B cell (primary cell): ENCODE measurements around the gene HHLA2. TPM values are rescaled to one million over a fixed set of nuclear protein-coding genes. Genes with fewer than 3 reads are reported as not detected.
A peak's percentile ranks its signal among the peaks of the same experiment; 100 is the strongest.

Source experiments
- ATAC-seq: fragments of 200-7000 bp; cut with Tn5 transposase; one replicate; pipeline ENCODE4 v1.10.0; 2021; ENCODE audit warnings: low read depth, mild to moderate bottlenecking, moderate number of reproducible peaks, moderate library complexity
- CTCF ChIA-PET: fragments of 350-600 bp; sonication (Branson Sonifier 250); formaldehyde crosslinking; loops from one replicate; lab custom pipeline; 2021; ENCODE audit warnings: antibody characterized with exemption, inconsistent platforms; lab: Charles Lee
- POLR2A ChIA-PET: fragments of 350-600 bp; sonication (Branson Sonifier 250); formaldehyde crosslinking; loops from one replicate; lab custom pipeline; 2021; ENCODE audit warnings: antibody characterized with exemption; lab: Charles Lee
- DNase-seq: peaks from one replicate; pipeline ENCODE4 v3.0.0; 2013
- H2AFZ ChIP-seq: 2 replicates; pipeline ENCODE4 v1.6.1; 2012; ENCODE audit warnings: mild to moderate bottlenecking, low read depth, low read length; ENCODE audit not compliant: insufficient read depth, poor library complexity, severe bottlenecking
- H3K27ac ChIP-seq, 2 donors: 1 replicate in 1 of 2; 2 replicates in 1 of 2; pipeline ENCODE4 v1.5.1; 2012 to 2013; ENCODE audit warnings: low read length in 2 of 2, mild to moderate bottlenecking in 2 of 2, moderate library complexity in 1 of 2
- H3K27me3 ChIP-seq, 4 experiments: fragments of 200-600 bp in 1 of 4; sonication (generic) in 1 of 4; replicated peaks in 1 of 4; 1 replicate in 2 of 4; 2 replicates in 2 of 4; pipeline versions ENCODE4 v1.6.1 to v1.7.0; 2013 to 2016; ENCODE audit warnings: low read length in 3 of 4, mild to moderate bottlenecking in 2 of 4, mixed read lengths in 1 of 4, moderate library complexity in 1 of 4; ENCODE audit not compliant: insufficient read depth in 4 of 4, control insufficient read depth in 3 of 4; ENCODE audit errors: control extremely low read depth in 1 of 4
- H3K36me3 ChIP-seq, 2 experiments: replicated peaks in 1 of 2; 1 replicate in 1 of 2; 2 replicates in 1 of 2; pipeline versions ENCODE4 v1.6.1 to v1.7.1; 2013; ENCODE audit warnings: low read length in 1 of 2; ENCODE audit not compliant: insufficient read depth in 2 of 2, control insufficient read depth in 1 of 2; ENCODE audit errors: control extremely low read depth in 1 of 2, extremely low read depth in 1 of 2
- H3K4me1 ChIP-seq, 2 donors: fragments of 200-600 bp in 1 of 2; sonication (generic) in 1 of 2; 1 replicate in 1 of 2; 2 replicates in 1 of 2; pipeline versions ENCODE4 v1.5.1 to v1.6.1; 2013 to 2017; ENCODE audit warnings: low read length in 2 of 2; ENCODE audit not compliant: control insufficient read depth in 2 of 2, insufficient read depth in 2 of 2
- H3K4me2 ChIP-seq: replicated peaks from 2 replicates; pipeline ENCODE3; 2012; ENCODE audit warnings: mild to moderate bottlenecking, low read depth, low read length; ENCODE audit not compliant: poor library complexity, severe bottlenecking
- H3K4me3 ChIP-seq, 5 experiments: fragments of 200-600 bp in 1 of 5; sonication (generic) in 1 of 5; 1 replicate in 3 of 5; 2 replicates in 2 of 5; pipeline versions ENCODE4 v1.5.1 to v1.7.0; 2011 to 2016; ENCODE audit warnings: low read length in 4 of 5, mild to moderate bottlenecking in 4 of 5, low read depth in 2 of 5, control low read depth in 1 of 5, moderate library complexity in 1 of 5; ENCODE audit not compliant: insufficient read depth in 1 of 5; ENCODE audit errors: control extremely low read depth in 1 of 5, extremely low read depth in 1 of 5
- H3K79me2 ChIP-seq: fragments of 200-600 bp; sonication (generic); one replicate; pipeline ENCODE4 v1.6.0; 2016; ENCODE audit warnings: low read length; ENCODE audit not compliant: control insufficient read depth, insufficient read depth
- H3K9ac ChIP-seq: fragments of 200-600 bp; sonication (generic); 2 replicates; pipeline ENCODE4 v1.6.1; 2017; ENCODE audit warnings: mild to moderate bottlenecking, low read length, moderate library complexity
- H3K9me3 ChIP-seq, 3 donors: one replicate each; pipeline versions ENCODE4 v1.6.1 to v1.7.1; 2013; ENCODE audit warnings: low read length in 2 of 3; ENCODE audit not compliant: control insufficient read depth in 2 of 3, insufficient read depth in 1 of 3; ENCODE audit errors: control extremely low read depth in 1 of 3
- H4K20me1 ChIP-seq: 2 replicates; pipeline ENCODE4 v1.6.0; 2012; ENCODE audit warnings: mild to moderate bottlenecking, low read length; ENCODE audit not compliant: insufficient read depth, control insufficient read depth, poor library complexity, severe bottlenecking
- H3K27ac Mint-ChIP-seq: one replicate; pipeline ENCODE4 v1.8.0; 2021; ENCODE audit warnings: mixed read lengths
- H3K27me3 Mint-ChIP-seq: one replicate; pipeline ENCODE4 v1.8.0; 2021; ENCODE audit warnings: mixed read lengths
- H3K4me1 Mint-ChIP-seq: one replicate; pipeline ENCODE4 v1.8.0; 2021; ENCODE audit warnings: mixed read lengths
- H3K4me3 Mint-ChIP-seq: one replicate; pipeline ENCODE4 v1.8.0; 2021; ENCODE audit warnings: mixed read lengths
- H3K9me3 Mint-ChIP-seq: one replicate; pipeline ENCODE4 v1.8.0; 2022; ENCODE audit warnings: mixed read lengths; ENCODE audit not compliant: insufficient read depth
- EZH2 ChIP-seq: IDR thresholded peaks from 2 replicates; pipeline ENCODE4 v1.6.1; 2012; ENCODE audit warnings: borderline replicate concordance, low read depth, mild to moderate bottlenecking, moderate library complexity, low read length; ENCODE audit not compliant: insufficient read depth, poor library complexity, severe bottlenecking
- WGBS: methylation state at CpG from one replicate; pipeline ENCODE4 v1.1.5; 2013; ENCODE audit warnings: missing lambda C conversion rate; ENCODE audit not compliant: insufficient coverage; 5-methylcytosine and 5-hydroxymethylcytosine counted together
- intact Hi-C: fragments of 100-400 bp; cut with micrococcal nuclease; formaldehyde crosslinking; loops from one replicate; pipeline ENCODE4 v1.10.0; 2022
- polyA plus RNA-seq: library from polyadenylated mRNA; depleted of rRNA; stranded (reverse); fragments of >200 nt; gene quantifications from 2 replicates; pipeline ENCODE4 v1.2.3, GENCODE V29; 2012
- total RNA-seq, 2 donors: library from RNA; stranded (reverse); fragments of 120-200 nt in 1 of 2; gene quantifications; 1 replicate in 1 of 2; 2 replicates in 1 of 2; pipeline versions ENCODE4 v1.2.3 to v1.2.4, GENCODE V29; 2013 to 2022
- TF ChIP-seq, protein P1 (sequence below): fragments of 200-600 bp; IDR thresholded peaks from one replicate; pipeline ENCODE4 v1.8.0; 2022; ENCODE audit warnings: antibody characterized with exemption, mild to moderate bottlenecking

HHLA2 gene
- total and polyA plus RNA-seq, 2 donors (not counting 1 experiment from before 2014, with no cell fraction given), result 0.84 TPM

DNA sequence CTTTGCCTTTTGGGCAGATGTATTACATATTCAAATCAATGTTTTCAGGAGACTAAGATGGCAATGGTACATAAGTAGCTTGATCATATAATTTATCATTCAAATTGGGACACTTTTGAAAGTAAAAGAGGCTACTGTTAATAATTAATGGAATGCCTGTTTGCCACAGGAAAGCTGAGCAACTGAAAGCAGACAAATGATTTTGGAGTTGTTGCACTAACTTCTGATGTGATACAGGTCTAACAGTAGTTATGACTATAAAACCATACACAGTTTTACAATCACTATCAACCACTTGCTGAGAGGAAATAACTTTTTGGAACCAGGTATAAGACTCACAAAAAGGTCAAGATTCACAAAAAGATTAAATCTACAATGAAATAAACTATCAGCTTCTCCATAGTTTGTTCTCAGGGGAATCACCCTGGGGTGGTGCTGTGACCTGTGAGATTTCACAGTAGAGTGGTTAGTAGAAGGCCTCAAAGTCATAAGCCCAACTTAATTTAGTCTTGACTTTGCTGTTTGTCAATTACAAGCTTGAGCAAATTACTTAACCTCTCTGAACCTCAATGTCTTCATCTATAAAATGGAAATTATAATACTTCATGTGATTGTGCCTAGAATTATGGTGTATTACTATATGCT, 42.7 kb downstream of the HHLA2 start:
- ChIA-PET CTCF (interaction anchor here (0.5 to 1.0 kb wide), 2 partner anchors 17 to 1202 kb away, joined by 3 read pairs; no protein-coding TSS in a partner anchor), POLR2A (no interaction called here)
- DNase-seq, result peak; percentile 17
- Mint-ChIP-seq H3K4me3 (no peak overlapping the region), H3K27me3 (no peaks in the 10 kb centered on the region), H3K9me3 (no peaks in the 10 kb centered on the region), H3K27ac (no peak overlapping the region), H3K4me1 (peaks cover 17% of the 10 kb centered on the region)
- Histone ChIP-seq H3K4me1 (peaks cover 11 to 15% of the 10 kb centered on the region in 2 donors), H3K79me2 (no peaks in the 10 kb centered on the region), H2AFZ (no peak overlapping the region), H4K20me1 (no peaks in the 10 kb centered on the region), H3K27ac (no peak overlapping the region), H3K36me3 (no peaks in the 10 kb centered on the region), H3K9ac (no peak overlapping the region), H3K4me2 (peak overlapping the region; percentile 39), H3K27me3 (no peaks in the 10 kb centered on the region), H3K4me3 (no peak overlapping the region), H3K9me3 (no peaks in the 10 kb centered on the region)
- intact Hi-C loops, result no loop called here
- no peak for ATAC-seq
- no peak for TF ChIP-seq EZH2
- TF ChIP-seq, protein P1, sequence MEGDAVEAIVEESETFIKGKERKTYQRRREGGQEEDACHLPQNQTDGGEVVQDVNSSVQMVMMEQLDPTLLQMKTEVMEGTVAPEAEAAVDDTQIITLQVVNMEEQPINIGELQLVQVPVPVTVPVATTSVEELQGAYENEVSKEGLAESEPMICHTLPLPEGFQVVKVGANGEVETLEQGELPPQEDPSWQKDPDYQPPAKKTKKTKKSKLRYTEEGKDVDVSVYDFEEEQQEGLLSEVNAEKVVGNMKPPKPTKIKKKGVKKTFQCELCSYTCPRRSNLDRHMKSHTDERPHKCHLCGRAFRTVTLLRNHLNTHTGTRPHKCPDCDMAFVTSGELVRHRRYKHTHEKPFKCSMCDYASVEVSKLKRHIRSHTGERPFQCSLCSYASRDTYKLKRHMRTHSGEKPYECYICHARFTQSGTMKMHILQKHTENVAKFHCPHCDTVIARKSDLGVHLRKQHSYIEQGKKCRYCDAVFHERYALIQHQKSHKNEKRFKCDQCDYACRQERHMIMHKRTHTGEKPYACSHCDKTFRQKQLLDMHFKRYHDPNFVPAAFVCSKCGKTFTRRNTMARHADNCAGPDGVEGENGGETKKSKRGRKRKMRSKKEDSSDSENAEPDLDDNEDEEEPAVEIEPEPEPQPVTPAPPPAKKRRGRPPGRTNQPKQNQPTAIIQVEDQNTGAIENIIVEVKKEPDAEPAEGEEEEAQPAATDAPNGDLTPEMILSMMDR, result no peak

DNA sequence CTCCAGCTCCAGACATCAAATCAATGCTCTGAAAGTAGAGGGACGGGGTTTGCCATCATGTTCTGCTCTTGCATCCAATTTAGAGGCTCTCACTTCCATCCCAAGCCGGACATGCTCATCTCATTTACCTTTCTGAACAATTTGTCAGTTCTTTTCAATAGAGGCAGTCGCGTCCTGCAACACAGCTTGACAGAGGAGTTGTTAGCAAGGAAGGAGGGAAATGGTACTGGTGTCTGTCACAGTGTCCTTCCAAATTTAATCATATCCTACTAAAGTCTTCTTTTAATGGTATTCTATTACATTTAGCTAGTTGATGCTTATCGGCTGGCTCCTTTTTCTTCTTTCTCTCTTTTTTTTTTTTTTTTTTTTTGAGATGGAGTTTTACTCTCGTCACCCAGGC, 45.6 kb downstream of the HHLA2 start:
- ChIA-PET CTCF (interaction anchor here (0.8 to 1.0 kb wide), 2 partner anchors 9 to 10 kb away, joined by 3 read pairs; no protein-coding TSS in a partner anchor), POLR2A (no interaction called here)
- H3K27ac ChIP-seq, result no peak overlapping the region
- no peaks in the 10 kb centered on the region for H4K20me1 ChIP-seq
- no peak overlapping the region for H3K9ac ChIP-seq
- no peak overlapping the region for H3K4me3 Mint-ChIP-seq
- 100% methylated on average over 1 of the region's 6 CpGs for WGBS
- H3K9me3 ChIP-seq, result no peaks in the 10 kb centered on the region
- H3K4me1 ChIP-seq, result peaks cover 33 to 38% of the 10 kb centered on the region in 2 donors
- DNase-seq (no peak), ATAC-seq (no peak)
- no peak for TF ChIP-seq EZH2
- TF ChIP-seq, protein P1, result no peak
- H3K27ac Mint-ChIP-seq, result no peak overlapping the region
- no peak overlapping the region for H3K4me3 ChIP-seq
- H3K4me2 ChIP-seq, result no peak overlapping the region
- no peaks in the 10 kb centered on the region for H3K27me3 ChIP-seq
- H3K27me3 Mint-ChIP-seq, result no peaks in the 10 kb centered on the region
- H3K4me1 Mint-ChIP-seq, result peaks cover 41% of the 10 kb centered on the region
- no peak overlapping the region for H2AFZ ChIP-seq
- H3K9me3 Mint-ChIP-seq, result no peaks in the 10 kb centered on the region
- intact Hi-C loops, result no loop called here
- H3K79me2 ChIP-seq, result no peaks in the 10 kb centered on the region
- H3K36me3 ChIP-seq, result no peaks in the 10 kb centered on the region
